Measurements from ENCODE around the gene HAP1. TPM values are rescaled to one million over a fixed set of nuclear protein-coding genes. Genes with fewer than 3 reads are reported as not detected.
A peak's percentile ranks its signal among the peaks of the same experiment; 100 is the strongest.

Gene HAP1
- total RNA-seq, 1 donor from 2014 or later, result under 0.01 TPM

DNA sequence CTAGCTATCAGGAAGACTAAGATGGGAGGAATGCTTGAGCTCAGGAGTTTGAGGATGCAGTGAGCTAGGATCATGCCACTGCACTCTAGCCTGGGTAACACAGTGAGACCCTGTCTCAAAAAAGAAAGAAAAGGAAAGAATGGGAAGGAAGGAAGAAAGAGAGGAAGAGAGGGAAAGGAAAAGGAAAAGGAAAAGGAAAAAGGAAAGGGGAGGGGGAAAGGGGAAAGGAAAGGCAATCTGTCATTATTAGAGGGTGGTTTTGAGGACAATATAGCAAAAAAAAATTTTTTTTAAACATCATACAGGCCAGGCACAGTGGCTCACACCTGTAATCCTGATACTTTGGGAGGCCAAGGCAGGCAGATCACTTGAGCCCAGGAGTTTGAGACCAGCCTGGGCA, 31.7 kb upstream of the HAP1 start:
- no peak for DNase-seq (ENCODE audit: low spot score in 2 of 2)
- no peak for FAIRE-seq

DNA sequence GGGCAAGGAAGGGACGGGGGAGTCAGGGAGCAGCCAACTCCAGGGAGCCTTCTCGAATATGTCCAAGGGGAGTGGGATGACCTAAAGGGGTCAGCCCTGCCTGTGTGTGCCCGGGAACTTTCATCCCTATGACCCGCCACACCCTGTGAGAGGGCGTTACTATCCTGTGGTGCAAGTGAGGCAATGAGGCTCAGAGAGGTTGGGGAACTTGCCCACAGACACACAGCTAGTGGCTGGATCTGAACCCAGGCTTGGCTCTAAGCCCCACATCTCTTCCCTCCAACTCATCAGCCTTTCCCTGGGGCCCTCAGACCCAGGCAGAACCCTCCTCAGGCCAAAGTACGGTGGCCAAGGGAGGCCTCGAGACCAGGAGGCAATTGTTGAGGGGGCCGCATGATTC, 28.9 kb upstream of the HAP1 start:
- DNase-seq (ENCODE audit: low spot score in 2 of 2) (no peak), FAIRE-seq (no peak)

DNA sequence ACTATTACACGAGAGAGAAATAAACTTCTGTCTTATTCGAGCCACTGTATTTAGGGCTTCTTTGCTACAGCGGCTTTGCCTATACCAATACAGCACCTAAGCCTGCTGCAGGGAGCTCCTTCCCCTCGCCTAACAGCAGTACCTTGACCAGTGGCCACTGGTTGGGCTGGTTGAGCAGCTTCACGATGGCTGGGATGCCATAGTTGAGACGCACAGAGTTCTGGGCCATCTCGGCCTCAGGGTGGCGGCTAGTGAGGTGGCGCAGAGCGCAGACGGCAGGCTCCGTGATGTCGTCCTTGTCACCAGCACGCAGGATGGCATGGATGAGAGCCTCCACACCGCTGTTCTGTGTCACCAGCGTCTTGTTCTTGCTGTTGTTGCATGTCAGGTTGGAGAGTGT, 28.4 kb upstream of the HAP1 start:
- no peak for FAIRE-seq

DNA sequence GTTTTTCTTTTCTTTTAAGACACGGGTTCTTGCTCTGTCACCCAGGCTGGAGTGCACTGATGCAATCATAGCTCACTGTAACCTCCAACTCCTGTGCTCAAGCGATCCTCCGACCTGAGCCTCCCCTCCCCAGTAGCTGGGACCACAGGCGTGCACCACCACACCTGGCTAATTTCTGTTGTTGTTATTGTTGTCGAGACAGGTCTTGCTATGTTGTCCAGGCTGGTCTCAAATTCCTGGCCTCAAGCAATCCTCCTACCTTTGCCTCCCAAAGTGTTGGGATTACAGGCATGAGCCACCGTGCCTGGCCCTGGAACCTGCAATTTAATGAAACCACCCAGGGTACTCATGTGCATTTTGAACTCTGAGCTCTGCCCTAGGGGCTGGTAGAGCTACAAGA, 27.9 kb upstream of the HAP1 start:
- no peak for FAIRE-seq
- DNase-seq (ENCODE audit: low spot score in 2 of 2), result no peak

More for the DNA sequence above, 28.4 kb upstream of the HAP1 start:
- DNase-seq (ENCODE audit: low spot score in 2 of 2), result no peak

DNA sequence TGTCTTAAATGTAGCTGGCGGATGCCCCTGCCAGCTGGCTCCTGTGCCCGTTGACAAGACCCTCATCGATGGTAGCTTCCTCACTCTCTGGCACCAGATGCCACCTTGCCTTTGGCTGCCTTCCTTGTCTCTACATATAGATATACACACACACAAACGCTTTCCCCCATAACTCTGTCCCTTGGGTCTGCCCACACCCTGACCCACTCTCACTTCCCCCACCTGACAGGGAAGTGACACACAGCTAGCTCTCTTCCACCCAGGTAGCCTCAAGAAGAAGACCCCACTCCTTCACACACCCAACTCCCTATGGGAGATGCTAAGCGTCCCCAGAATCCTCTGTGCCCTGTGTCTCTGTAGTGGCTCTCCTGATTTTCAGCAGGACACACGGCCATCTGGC, 26.4 kb upstream of the HAP1 start:
- DNase-seq (ENCODE audit: low spot score in 2 of 2) (no peak), FAIRE-seq (no peak)

DNA sequence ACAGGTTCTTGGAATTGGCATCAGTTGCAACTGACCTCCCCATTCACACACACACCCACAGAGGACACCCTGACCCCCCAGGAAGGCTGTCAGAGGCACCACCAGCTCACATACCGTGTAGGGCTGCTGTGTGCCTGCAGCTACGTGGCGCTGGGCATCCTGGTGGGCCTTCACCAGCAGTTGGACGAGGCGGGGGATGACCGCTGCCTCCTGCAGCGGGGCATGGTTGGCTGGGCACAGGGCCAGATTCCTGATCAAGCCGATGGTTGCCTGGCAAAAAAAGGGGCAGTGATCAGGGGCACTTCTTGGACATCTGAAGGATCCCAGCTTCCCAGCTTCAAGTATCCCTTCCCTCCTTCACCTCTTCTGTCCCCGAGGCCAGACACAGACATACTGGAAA, 24.2 kb upstream of the HAP1 start:
- FAIRE-seq, result no peak
- DNase-seq (ENCODE audit: low spot score in 2 of 2), result no peak

DNA sequence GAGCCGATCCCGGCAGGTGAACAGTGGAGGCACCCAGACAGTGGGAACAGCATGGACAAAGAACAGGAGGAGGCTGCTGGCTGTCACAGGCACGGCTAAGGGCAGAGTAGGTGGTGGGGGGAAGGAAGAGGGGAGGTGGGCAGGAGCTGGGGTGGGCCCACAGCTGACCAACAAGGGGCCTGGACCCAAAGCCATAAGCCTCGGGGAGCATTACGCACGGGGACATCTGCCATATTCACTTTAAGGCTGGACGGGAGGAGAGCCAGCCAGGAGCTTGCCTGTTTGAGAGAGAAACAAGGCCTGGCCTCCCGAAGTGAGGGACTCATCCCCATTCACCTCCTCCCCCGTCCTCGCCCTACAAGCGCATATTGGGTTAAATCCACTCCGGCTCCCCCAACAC, 19.6 kb upstream of the HAP1 start:
- DNase-seq (ENCODE audit: low spot score in 2 of 2) (no peak), FAIRE-seq (no peak)

DNA sequence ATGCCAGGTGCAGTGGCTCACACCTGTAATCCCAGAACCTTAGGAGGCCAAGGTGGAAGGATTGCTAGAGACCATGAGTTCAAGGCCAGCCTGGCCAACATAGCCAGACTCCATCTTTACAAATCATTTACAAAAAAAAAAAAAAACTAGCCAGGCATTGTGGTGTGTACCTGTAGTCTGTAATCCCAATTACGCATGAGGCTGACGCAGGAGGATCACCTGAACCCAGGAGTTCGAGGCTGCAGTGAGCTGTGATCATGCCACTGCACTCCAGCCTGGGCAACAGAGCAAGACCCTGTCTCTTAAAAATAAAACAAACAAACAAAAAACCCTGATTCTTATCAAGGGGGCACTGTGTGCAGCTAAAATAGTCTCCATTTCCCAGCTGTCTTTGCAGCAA, 16.8 kb upstream of the HAP1 start:
- no peak for FAIRE-seq

DNA sequence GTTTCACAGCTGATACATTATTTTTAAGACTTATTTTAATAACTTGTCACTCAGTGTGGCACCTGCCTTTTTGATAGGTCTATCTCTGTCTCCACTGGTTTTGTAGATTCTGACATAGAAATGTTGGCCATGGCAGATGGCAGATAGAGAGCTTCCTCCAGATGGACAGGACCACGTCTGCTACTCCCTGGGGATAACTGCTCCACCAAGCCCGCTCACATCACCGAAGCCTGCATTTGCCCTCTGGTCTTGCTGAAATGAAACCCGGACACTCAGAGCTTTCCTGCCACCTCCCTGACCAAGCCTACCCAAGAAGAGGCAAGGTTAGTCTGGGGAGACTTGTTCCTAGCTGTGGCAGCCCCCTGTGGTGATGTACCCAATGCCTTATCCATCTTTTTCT, 16.4 kb upstream of the HAP1 start:
- DNase-seq (ENCODE audit: low spot score in 2 of 2), result no peak
- FAIRE-seq, result no peak

More for the DNA sequence above, 16.8 kb upstream of the HAP1 start:
- no peak for DNase-seq (ENCODE audit: low spot score in 2 of 2)

DNA sequence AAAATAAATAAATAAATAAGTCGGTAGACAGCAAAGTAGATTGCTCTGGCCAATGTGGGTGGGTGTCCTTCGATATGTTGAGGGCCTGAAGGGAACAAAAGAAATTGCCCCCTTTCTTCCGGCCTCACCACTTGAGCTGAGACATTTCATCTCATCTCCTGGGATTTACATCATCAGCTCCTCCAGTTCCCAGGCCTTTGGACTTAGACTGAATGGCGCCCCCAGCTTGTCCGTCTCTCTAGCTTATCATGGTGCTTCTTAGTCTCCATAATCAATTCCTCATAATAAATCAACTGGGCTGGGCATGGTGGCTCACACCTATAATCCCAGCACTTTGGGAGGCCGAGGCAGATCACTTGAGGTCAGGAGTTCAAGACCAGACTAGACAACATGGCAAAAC, 13.8 kb upstream of the HAP1 start:
- no peak for DNase-seq (ENCODE audit: low spot score in 2 of 2)
- no peak for FAIRE-seq

DNA sequence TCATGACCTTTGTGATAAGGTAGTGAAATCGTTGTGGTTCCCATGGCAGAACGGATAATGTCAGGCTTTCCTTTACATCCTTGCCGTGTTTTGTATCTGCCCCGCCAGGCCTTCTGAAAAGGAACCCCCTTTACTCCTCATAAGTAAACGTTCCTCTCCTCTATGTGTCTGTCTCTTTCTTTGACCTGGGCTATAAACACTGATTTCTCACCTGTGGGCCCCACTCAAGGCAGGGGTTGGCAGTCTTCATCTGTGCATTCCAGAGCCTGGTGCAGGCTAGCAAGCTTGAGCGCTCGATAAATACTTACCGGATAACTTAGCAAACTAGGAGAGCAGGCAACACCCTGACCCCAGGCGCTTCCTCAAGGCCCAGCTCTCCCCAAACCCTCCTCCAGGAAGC, 7.3 kb upstream of the HAP1 start:
- FAIRE-seq, result no peak
- no peak for DNase-seq (ENCODE audit: low spot score in 2 of 2)

DNA sequence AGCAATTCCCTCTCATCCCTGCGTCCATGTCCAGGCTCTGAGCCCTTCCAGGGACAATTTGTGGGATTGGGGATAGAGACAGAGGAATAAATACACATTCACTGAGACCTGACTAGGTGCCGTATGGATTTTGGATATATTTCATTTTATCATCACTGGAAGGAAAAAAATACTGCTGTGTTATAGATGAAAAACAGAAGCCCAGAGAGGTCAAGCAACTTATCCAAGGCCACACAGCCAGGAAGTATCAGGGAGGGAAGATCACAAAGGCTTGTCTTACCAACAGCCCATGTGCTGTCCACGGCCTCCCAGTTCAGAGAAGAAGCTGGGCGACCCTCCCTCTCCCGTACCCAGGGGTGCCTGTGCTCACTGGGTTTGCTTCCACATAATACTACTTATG, 6.1 kb upstream of the HAP1 start:
- no peak for FAIRE-seq
- no peak for DNase-seq (ENCODE audit: low spot score in 2 of 2)

DNA sequence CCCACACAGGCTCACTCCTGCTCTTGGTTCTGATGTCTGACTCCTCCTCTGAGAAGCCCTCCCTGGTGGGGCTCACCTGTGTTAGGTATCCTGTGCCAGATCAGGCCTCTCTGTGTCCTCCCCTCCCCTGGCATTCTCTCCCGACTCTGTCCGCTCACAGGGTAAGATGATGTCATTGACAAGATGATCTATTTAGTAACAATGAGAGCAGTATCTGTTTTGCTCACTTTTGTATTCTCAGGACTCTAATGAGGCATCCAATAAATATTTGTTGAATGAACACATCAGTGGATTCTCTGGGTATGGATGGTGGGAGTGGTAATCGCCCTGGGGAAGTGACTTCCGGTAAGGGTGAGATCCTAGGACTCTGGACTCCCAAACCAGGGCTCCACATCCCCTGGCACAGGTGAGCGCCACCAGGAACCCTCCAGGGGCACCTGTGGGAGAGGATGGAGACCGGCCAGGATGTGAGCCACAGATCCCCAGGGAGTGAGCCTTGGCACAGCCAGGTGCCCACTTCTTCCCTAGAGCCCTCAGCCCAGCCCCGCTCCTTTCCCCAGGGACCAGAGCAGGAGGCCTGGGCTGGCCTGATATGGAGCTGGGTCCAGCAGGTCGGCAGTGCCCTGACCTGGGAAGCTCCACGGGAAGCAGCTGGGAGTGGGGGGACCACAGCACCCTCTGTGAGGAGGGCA, 5.4 kb upstream of the HAP1 start:
- FAIRE-seq (no peak), DNase-seq (ENCODE audit: low spot score in 2 of 2) (no peak)

DNA sequence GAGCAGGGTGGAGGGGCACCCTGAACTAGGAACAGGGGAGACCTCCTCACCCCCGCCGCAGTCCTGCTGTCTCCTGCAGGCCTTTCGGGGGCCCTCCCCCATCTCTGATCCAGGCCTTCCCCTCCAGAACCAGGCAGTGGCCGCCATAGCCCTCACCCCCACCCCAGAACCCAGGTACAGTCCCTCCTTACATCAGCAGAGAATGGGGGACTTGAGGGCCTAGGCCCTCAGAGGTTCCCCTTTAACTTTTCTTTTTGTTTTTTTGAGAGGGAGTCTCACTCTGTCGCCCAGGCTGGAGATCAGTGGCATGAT, 4.3 kb upstream of the HAP1 start:
- DNase-seq (ENCODE audit: low spot score in 2 of 2) (no peak), FAIRE-seq (no peak)

DNA sequence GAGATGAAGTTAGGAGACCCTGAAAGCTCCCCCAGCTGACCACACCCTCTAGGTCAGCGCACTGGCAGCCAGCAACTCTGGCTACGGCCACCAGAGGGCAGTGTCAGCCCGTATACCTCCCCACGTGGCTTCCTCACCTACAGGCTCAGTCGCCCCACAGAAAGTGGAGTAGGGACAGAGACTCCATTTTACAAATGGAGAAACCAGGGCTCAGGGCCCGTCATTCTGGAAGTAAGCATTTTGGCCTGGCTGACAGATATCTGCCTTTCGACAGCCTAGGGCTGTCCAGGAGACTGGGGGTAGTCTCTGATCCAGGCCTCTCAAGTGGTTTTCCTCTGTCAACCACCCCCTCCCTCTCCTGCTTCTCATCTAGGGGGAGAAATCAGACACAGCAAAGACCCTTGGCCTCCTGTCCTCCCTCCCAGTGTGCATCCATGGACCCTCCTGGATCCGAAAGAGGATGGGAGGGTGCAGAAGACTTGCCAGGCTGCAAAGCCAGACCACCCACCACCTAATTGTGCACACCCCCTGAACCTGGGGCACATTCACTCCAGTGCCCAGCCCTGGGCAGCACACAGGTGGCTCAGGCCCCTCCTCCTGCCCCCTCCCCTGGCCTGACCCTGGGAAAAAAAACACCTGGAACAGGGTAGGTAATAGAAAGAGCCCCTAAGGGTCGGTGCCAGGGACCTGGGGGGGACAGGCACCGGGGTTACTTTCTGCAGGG, 3.8 kb upstream of the HAP1 start:
- DNase-seq (ENCODE audit: low spot score in 2 of 2), result peak; percentile 84 to 87
- no peak for FAIRE-seq

DNA sequence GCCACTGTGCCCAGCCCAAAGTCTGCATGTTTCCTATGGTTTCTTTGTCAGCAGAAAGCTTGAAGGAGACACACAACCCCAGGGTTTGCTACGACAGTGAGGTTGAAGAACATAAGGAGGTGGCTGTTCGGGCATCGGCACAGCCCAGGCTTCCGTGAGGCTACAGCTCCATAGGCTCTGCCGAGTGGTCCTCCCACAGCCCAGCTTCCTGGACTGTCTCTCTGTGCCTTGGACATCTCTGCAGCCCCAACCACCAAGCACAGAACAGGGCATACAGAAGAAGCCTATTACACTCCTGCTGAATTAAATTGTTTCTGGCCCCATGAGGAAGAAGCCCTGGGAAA, 3.2 kb upstream of the HAP1 start:
- DNase-seq (ENCODE audit: low spot score in 2 of 2), result peak in 1 of 2 donors; percentile 22
- FAIRE-seq, result no peak

DNA sequence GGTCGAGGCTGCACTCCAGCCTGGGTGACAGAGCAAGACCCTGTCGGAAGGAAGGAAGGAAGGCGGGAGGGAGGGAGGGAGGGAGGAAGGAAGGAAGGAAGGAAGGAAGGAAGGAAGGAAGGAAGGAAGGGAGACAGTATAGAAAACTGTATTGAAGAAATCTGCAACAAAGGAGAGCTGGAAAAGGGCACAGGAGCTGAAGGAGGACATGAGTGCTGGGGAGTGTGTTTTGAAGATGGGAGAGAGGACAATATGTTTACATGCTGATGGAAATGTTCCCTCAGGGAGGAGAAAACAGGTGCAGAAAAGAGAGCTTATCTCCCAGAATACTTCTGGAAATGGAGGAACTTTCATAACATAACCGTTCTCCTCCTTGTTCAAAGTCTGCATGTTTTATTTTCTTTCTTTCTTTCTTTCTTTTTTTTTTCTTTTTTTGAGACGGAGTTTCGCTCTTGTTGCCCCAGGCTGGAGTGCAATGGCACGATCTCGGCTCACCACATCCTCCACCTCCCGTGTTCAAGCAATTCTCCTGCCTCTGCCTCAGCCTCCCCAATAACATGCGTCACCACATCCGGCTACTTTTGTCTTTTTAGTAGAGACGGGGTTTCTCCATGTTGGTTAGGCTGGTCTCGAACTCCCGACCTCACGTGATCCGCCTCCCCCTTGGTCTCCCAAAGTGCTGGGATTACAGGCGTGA, 2.7 kb upstream of the HAP1 start:
- no peak for FAIRE-seq
- no peak for DNase-seq (ENCODE audit: low spot score in 2 of 2)

DNA sequence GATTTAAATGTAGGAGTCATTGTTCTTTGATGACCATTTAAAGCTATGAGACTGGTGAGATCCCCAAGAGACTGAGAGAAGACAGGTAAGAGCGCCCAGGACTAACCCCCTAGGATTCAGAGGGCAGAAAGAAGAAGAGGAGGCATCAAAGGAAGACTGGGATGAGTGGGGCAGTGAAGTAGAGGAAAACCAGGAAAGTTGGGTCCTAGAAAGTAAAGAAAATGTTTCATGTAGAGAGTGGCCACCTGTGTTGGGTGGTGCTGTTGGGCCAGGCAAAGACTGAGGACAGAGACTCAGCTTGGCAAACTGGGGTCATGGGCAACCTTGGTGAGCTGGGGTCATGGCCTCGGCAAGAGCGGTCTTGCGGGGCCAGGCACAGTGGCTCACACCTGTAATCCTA, 1.3 kb upstream of the HAP1 start:
- FAIRE-seq, result no peak
- no peak for DNase-seq (ENCODE audit: low spot score in 2 of 2)

DNA sequence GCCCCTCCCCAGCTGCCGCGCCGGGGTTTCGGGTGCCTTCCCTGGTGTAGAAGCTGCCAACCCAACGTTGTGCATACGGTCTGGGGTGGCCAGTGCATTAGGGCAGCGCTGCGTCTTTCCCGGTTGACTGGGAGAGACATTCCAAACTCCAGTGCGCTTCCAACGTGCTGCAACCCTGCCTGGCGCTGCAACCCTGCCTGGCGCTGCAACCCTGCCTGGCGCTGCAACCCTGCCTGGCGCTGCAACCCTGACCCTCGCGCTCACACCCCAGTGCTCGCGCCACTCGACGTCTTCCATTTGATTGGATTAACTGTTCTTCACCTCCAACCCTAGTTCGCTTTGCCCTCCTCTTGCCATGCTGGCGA, 488 bp upstream of the HAP1 start:
- no peak for DNase-seq (ENCODE audit: low spot score in 2 of 2)
- no peak for FAIRE-seq

DNA sequence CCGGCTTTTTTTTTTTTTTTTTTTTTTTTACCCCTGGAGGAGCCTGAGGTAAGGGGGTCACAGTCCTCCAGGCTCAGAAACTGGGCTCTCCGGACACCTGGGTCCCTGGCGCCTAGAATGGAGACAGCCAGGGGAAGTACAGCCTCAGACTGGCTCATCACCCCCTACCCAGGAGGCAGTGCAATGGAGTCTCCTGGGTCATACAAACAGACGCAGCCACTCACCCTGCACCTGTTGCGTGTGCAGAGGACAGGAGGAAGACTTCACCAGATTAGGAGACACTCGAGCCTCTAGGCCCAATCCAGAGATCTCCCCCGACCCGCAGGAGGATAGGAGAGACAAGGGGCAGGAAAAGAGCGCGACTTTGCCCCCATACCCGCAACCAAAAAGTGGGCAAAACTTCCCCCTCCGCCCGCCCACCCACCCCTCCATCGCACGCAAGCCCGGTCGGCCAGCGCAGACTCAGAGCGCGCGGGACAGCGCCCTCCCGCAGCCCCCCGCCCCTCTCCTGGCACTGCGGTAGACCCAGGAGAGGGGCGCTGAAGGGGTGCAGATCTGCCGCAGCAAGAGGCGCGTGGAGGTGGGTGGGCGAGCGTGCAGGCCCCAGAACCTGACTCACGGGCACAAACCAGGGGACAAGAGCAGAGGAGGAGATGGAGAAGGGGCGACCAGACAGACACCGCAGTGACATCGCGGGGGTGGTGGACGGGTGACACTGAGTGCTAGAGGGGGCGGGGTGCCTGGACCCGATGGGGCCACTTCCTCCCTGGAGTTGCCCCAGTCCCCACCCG, 900 bp downstream of the HAP1 start:
- FAIRE-seq, result no peak
- peak in 1 of 2 donors; percentile 34 for DNase-seq (ENCODE audit: low spot score in 2 of 2)

DNA sequence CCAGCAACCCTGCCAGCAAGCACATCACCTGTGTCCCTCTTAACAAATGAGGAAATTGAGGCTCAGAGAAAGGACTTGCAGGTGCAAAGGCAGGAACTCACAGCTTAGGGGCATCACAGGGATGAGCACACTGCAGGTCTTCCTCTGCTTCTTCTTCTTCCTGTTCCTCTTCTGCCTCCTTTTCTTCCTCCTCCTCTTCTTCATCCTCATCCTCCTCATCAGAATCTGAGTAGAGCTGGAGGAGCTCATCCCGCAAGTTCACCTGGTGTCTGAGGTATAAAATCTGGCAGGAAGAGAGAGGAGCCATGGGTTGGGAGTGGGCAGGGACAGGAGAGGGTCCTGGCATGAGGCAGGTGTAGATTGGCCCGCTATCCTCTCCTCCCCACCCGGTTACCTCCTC, 2.6 kb downstream of the HAP1 start:
- DNase-seq (ENCODE audit: low spot score in 2 of 2) (no peak), FAIRE-seq (no peak)
